HG02943 (cell line): ENCODE measurements around the gene TACR2.

ENCODE experiments used
- ATAC-seq: cut with Tn5 transposase; IDR thresholded peaks from one replicate; pipeline ENCODE4 v1.9.1; 2021; ENCODE audit warnings: mild to moderate bottlenecking, low read depth, moderate library complexity; ENCODE audit not compliant: unreplicated experiment

TACR2 gene

GRCh38 chr10:69416695-69417094 is at the start of gene TACR2:
TACR2 (minus strand) TSS chr10:69416918; CDS start chr10:69416323, 595 bp downstream.
- no peak for ATAC-seq

DNA sequence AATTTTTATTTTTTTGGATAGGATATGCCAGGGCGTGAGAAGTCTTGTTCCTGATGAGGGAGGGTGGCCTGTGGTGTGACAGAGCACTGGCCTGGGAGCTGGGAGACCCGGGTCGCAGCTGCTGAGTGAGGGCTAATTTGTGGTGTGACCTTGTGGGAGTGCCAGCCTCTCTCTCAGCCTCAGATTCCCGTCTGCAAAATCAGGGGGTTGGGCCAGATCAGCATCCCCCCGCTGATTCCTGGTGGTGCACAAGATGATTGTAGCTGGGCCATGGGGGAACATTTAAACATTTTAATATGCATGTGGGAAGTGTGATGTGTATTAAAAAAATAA is 49.4 kb upstream of the TACR2 start:
- ATAC-seq, result no peak

- ATAC-seq, result no peak
These were observed 48.9 kb upstream of the TACR2 start for GRCh38 chr10:69465457-69466157.

DNA sequence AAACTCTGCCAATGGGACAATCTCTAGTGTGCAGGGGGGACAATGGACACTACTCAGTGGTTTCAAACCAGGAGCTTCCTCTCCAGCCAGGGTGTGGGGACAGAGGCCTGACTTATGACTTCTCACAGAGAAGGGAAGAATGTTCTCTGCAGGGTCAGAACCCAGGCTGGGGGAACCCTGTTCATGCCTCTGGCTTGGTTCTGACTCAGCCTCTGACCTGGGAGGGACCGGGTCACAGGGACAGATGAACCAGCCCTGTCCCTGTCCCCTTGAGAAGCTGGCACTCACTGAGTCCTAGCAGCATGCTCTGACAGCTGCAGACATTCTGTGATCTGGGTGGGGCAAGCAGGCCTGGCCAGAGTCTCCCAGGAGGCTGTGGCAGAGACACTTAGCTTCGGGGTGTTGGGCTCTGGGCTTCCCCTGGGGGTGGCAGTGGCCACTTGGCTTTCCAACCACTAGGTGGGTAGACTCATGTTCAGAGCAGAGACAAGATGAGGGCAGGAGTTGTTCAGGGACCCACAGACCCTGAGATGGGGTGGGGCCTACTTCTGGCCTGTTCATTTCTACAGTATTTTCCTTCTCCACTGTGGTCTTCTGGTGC is 48.2 kb upstream of the TACR2 start:
- no peak for ATAC-seq

DNA sequence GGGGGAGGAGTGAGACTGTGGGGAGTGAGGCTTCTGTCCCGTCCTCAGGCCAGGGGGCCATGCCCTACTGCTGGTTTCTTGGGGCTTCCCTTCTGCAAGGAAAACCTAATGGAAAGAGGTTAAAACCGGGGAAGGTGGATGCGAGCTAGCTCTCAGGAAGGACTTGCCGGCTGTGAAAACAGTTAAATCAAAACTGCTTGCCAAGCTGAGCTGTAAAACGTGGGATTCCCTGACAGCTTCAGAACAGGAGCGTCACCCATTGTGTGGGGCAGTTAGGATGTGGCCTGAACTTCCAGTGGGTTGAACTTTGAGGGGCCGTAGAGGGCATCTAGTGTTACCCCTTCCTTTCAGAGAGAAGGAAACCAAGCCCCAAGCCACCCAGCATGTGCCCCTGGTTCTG is 47.7 kb upstream of the TACR2 start:
- no peak for ATAC-seq

DNA sequence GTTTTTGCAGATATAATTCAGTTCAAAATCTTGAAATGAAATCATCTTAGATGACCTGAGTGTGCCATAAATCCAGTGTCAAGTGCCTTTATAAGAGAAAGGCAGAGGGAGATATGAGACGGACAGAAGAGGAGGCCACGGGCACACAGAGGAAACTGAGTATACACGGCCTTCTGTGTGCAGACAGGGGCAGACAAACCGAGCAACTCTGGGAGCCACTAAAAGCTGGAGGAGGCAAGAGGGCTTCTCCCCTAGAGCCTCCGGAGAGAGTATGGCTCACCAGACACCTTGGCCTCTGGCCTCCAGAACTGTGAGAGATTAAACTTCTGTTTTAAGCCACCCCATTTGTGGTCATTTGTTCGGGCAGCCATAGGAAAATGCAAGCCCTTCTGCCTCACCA is 47.2 kb upstream of the TACR2 start:
- no peak for ATAC-seq

- ATAC-seq, result no peak
These were observed 44.7 kb upstream of the TACR2 start for GRCh38 chr10:69461243-69462025.

GRCh38 chr10:69460576-69461242 is 44.0 kb upstream of the TACR2 start:
- no peak for ATAC-seq

- no peak for ATAC-seq
These were observed 43.3 kb upstream of the TACR2 start for GRCh38 chr10:69459893-69460575.

DNA sequence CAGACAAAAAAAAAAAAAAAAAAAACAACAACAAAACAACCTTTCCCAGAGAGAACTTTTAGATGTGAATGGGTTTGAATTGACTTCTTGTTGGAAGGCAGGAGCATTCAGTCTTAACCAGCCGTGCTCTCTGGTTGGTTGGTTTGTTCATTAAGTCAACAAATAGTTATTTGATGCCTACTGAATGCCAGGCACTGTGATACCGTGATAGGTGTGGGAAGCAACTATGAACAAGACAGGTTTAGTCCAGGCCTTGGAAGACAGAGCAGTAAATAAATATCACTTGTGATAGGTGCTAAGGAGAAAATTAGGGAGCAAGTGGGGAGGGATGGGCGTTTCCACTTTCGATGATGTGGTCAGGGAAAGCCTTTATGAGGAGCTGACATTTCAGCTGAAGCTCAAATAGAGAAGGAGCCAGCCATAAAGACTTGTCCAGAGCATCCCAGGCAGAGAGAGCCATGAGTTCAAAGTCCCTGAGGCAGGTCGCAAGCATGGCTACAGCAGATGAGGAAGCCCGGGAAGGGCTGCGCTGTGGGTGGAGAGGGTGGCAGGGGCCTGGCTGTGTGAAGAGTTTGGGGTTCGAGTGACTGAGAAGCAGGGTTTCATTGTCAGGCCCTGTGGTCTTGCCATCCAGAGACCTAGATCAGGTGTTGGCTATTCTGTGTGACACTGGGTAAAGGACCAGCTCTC is 42.5 kb upstream of the TACR2 start:
- no peak for ATAC-seq

GRCh38 chr10:69458430-69459100 is 41.8 kb upstream of the TACR2 start:
- no peak for ATAC-seq

DNA sequence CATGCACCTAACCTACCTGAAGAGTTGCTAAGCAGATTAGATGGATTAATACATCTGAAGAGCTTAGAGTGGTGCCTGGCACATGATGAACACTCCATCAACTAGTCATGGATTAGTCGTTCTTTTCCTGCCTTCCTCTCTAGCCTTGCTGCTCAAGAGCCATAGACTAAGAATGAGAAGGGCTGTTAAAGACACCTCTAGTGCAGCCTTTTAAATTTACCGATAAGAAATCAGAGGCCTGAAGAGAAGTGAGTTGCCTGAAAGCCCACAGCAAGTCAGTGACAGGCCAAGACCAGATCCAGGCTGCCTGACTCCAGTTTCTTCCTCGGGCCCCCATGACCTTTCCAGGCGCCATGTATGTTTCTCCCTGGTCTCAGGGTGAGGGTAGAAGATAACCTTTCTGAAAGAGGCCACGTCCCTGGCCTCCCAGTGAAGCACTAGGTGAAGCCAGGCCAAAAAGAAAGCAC is 41.1 kb upstream of the TACR2 start:
- ATAC-seq, result no peak

GRCh38 chr10:69456880-69457693 is 40.4 kb upstream of the TACR2 start:
- no peak for ATAC-seq

GRCh38 chr10:69455006-69455763 is 38.5 kb upstream of the TACR2 start:
- no peak for ATAC-seq

GRCh38 chr10:69453795-69454194 is 37.1 kb upstream of the TACR2 start:
- ATAC-seq, result no peak

GRCh38 chr10:69452676-69453415 is 36.1 kb upstream of the TACR2 start:
- no peak for ATAC-seq

DNA sequence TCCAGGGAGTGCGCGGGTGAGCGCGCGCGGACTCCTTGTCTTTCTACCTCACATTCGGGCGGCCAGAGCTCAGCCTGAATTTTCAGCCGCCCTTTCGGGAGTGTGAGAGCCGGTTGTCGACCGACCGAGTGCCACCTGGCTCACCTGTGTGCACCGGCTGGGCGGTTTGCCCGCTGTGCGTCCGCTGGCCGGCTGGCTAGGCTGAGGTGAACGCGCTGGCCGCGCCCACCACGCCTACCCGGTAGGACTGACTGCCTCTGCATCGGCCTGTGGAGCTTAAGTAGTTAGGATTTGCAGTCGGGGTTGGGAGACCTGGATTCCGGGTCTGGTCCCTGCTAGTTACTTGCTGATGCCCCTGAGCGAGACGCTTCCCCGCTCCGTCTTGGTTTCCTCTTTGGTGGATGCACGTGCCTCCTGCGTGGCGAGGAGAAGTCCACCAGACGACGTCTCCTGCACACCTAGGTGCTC is 35.1 kb upstream of the TACR2 start:
- ATAC-seq, result peak; percentile 4
